ENCODE data around the gene ANO10.

- TF ChIP-seq CTCF (IDR thresholded peaks at IDR 0.05) (no peak), POLR2A (IDR thresholded peaks at IDR 0.05) (no peak)
Measured at GRCh38 chr3:43522727-43523362, 99.0 kb downstream of the ANO10 start.

Measured in heart left ventricle (tissue), 13 donors.